Measurements from ENCODE around the gene TEX101. TPM values are rescaled to one million over a fixed set of nuclear protein-coding genes. Genes with fewer than 3 reads are reported as not detected.

Gene TEX101
- total and polyA plus RNA-seq, 2 donors (not counting 1 experiment from before 2014, with no cell fraction given), result not detected

DNA sequence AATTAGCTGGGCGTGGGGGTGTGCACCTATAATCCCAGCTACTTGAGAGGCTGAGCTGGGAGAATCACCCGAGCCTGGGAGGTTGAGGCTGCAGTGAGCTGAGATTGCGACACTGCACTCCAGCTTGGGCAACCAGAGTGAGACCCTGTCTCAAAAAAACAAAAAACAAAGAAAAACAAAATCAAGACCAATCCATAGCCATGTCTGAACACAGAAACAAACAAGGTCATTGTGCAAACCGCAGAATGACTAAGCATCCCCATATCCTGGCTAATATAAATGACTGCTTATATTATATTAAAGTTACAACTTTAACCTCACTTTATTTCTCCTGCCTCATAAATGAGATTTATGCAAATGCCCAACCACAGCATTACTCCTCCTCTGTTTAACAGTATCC is 53.0 kb downstream of the TEX101 start:
- Histone ChIP-seq H3K27me3 (ENCODE audit: control insufficient read depth, insufficient read depth, low read length) (no peaks in the 10 kb centered on the region), H4K20me1 (ENCODE audit: control insufficient read depth, extremely low read depth, insufficient read depth, low read length) (no peaks in the 10 kb centered on the region), H3K27ac (ENCODE audit: insufficient read depth, low read length) (no peak overlapping the region), H3K9me3 (ENCODE audit: control insufficient read depth, insufficient read depth, low read depth, low read length) (no peaks in the 10 kb centered on the region), H3K4me1 (ENCODE audit: control insufficient read depth, extremely low read depth, insufficient read depth, low read length) (peaks cover 3% of the 10 kb centered on the region), H3K4me3 (replicated peaks in 1 of 4; ENCODE audit: control extremely low read depth in 1 of 4, insufficient read depth in 1 of 4, low read depth in 3 of 4, low read length in 4 of 4) (no peak overlapping the region), H3K36me3 (ENCODE audit: control insufficient read depth, insufficient read depth, low read length) (no peaks in the 10 kb centered on the region), H3K79me2 (ENCODE audit: control insufficient read depth, insufficient read depth, low read length) (no peaks in the 10 kb centered on the region), H3K9ac (ENCODE audit: insufficient read depth, low read length) (no peak overlapping the region), H3K4me2 (ENCODE audit: extremely low read depth, insufficient read depth, low read length) (peak overlapping the region; percentile 48), H2AFZ (ENCODE audit: low read length) (no peak overlapping the region)
- DNase-seq (ENCODE audit: low read depth in 2 of 2), result peak; percentile 48 to 74
- no peak for TF ChIP-seq EZH2 (IDR thresholded peaks at IDR 0.05; ENCODE audit: low read length, missing control alignments)
- TF ChIP-seq, protein P1, sequence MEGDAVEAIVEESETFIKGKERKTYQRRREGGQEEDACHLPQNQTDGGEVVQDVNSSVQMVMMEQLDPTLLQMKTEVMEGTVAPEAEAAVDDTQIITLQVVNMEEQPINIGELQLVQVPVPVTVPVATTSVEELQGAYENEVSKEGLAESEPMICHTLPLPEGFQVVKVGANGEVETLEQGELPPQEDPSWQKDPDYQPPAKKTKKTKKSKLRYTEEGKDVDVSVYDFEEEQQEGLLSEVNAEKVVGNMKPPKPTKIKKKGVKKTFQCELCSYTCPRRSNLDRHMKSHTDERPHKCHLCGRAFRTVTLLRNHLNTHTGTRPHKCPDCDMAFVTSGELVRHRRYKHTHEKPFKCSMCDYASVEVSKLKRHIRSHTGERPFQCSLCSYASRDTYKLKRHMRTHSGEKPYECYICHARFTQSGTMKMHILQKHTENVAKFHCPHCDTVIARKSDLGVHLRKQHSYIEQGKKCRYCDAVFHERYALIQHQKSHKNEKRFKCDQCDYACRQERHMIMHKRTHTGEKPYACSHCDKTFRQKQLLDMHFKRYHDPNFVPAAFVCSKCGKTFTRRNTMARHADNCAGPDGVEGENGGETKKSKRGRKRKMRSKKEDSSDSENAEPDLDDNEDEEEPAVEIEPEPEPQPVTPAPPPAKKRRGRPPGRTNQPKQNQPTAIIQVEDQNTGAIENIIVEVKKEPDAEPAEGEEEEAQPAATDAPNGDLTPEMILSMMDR (conservative IDR thresholded peaks at IDR 0.05 in 1 of 2, IDR thresholded peaks at IDR 0.05 in 1 of 2; ENCODE audit: low read depth in 1 of 2, low read length in 2 of 2), result no peak

Other genes starting within 250 kb of the TEX101 start
- gene PSG5, start 228.4 kb upstream of the TEX101 start, total RNA-seq, result 2.1 and 14.2 TPM in 2 replicates
- 52.2 and 229 TPM in 2 replicates for gene PSG5, start 228.4 kb upstream of the TEX101 start, polyA plus RNA-seq
- gene PSG4, start 209.3 kb upstream of the TEX101 start, total RNA-seq, result 0.17 and 11.3 TPM in 2 replicates
- 171 and 387 TPM in 2 replicates for gene PSG4, start 209.3 kb upstream of the TEX101 start, polyA plus RNA-seq
- 0.17 TPM in 1 of 2 replicates, not detected in the other for gene PSG9, start 145.4 kb upstream of the TEX101 start, total RNA-seq
- gene PSG9, start 145.4 kb upstream of the TEX101 start, polyA plus RNA-seq, result 3.4 and 4.3 TPM in 2 replicates
- gene CD177, start 61.2 kb upstream of the TEX101 start, total RNA-seq, result under 0.01 and 0.33 TPM in 2 replicates
- gene CD177, start 61.2 kb upstream of the TEX101 start, polyA plus RNA-seq, result 0.19 and 0.30 TPM in 2 replicates
- gene LYPD3, start 50.7 kb downstream of the TEX101 start, total RNA-seq, result 0.50 and 0.51 TPM in 2 replicates
- gene LYPD3, start 50.7 kb downstream of the TEX101 start, polyA plus RNA-seq, result 0.35 and 1.4 TPM in 2 replicates
- 22.3 and 35.8 TPM in 2 replicates for gene PHLDB3, start 89.9 kb downstream of the TEX101 start, total RNA-seq
- 1.8 and 4.4 TPM in 2 replicates for gene PHLDB3, start 89.9 kb downstream of the TEX101 start, polyA plus RNA-seq
- gene ETHE1, start 112.3 kb downstream of the TEX101 start, total RNA-seq, result 86.0 and 112 TPM in 2 replicates
- 65.2 and 129 TPM in 2 replicates for gene ETHE1, start 112.3 kb downstream of the TEX101 start, polyA plus RNA-seq
- gene ZNF575, start 118.3 kb downstream of the TEX101 start, total RNA-seq, result 0.26 and 0.33 TPM in 2 replicates
- 0.27 TPM in 2 replicates for gene ZNF575, start 118.3 kb downstream of the TEX101 start, polyA plus RNA-seq
- gene XRCC1, start 160.6 kb downstream of the TEX101 start, total RNA-seq, result 13.6 and 14.5 TPM in 2 replicates
- 8.6 and 17.5 TPM in 2 replicates for gene XRCC1, start 160.6 kb downstream of the TEX101 start, polyA plus RNA-seq
- 7.2 and 14.7 TPM in 2 replicates for gene PINLYP, start 160.9 kb downstream of the TEX101 start, total RNA-seq
- gene PINLYP, start 160.9 kb downstream of the TEX101 start, polyA plus RNA-seq, result 5.1 TPM in 2 replicates
- gene IRGQ, start 181.2 kb downstream of the TEX101 start, total RNA-seq, result 11.6 and 12.2 TPM in 2 replicates
- 11.7 TPM in 2 replicates for gene IRGQ, start 181.2 kb downstream of the TEX101 start, polyA plus RNA-seq
- 8.7 and 9.7 TPM in 2 replicates for gene ZNF576, start 181.7 kb downstream of the TEX101 start, total RNA-seq
- gene ZNF576, start 181.7 kb downstream of the TEX101 start, polyA plus RNA-seq, result 7.0 and 10.3 TPM in 2 replicates
- gene SRRM5, start 197.2 kb downstream of the TEX101 start, total RNA-seq, result under 0.01 TPM in 1 of 2 replicates, not detected in the other
- gene SRRM5, start 197.2 kb downstream of the TEX101 start, polyA plus RNA-seq, result 0.03 and 0.06 TPM in 2 replicates
- gene ZNF428, start 204.7 kb downstream of the TEX101 start, total RNA-seq, result 38.5 and 43.9 TPM in 2 replicates
- 14.0 and 17.2 TPM in 2 replicates for gene ZNF428, start 204.7 kb downstream of the TEX101 start, polyA plus RNA-seq
- gene CADM4, start 225.0 kb downstream of the TEX101 start, total RNA-seq, result 1.5 and 2.1 TPM in 2 replicates
- gene CADM4, start 225.0 kb downstream of the TEX101 start, polyA plus RNA-seq, result 0.49 and 1.5 TPM in 2 replicates